Stomach (tissue), 9 donors: ENCODE measurements around the gene TMEM185A. TPM values are rescaled to one million over a fixed set of nuclear protein-coding genes. Genes with fewer than 3 reads are reported as not detected.
"Not testable (repeated sequence)": the region's sequence is repeated elsewhere in the genome, so short reads cannot be mapped to it uniquely, and the experiment has no call there.

Source experiments
- DNase-seq, 2 donors: peaks; one replicate each; pipeline versions ENCODE4 v3.0.0 to v3.0.0-alpha.2; 2013 to 2019
- H3K27ac ChIP-seq, 5 donors: fragments of 200-600 bp in 4 of 5; sonication (generic) in 4 of 5; one replicate each; pipeline ENCODE4 v1.5.1; 2013 to 2019; ENCODE audit warnings: mild to moderate bottlenecking in 1 of 5, moderate library complexity in 1 of 5
- H3K27me3 ChIP-seq, 3 donors: fragments of 200-600 bp; sonication (generic); one replicate each; pipeline ENCODE4 v1.5.1; 2017 to 2019; ENCODE audit warnings: mixed run types in 1 of 3
- H3K36me3 ChIP-seq, 4 donors: fragments of 200-600 bp; sonication (generic); 1 replicate in 3 of 4; 2 replicates in 1 of 4; pipeline ENCODE4 v1.5.1; 2016 to 2019
- H3K4me1 ChIP-seq, 4 donors: fragments of 200-600 bp; sonication (generic); one replicate each; pipeline ENCODE4 v1.5.1; 2016 to 2019
- H3K4me3 ChIP-seq, 4 donors: fragments of 200-600 bp; sonication (generic) in 3 of 4; one replicate each; pipeline ENCODE4 v1.5.1; 2016 to 2019; ENCODE audit warnings: mild to moderate bottlenecking in 1 of 4
- H3K9me3 ChIP-seq, 4 donors: fragments of 200-600 bp; sonication (generic); one replicate each; pipeline ENCODE4 v1.5.1; 2016 to 2019
- WGBS, 5 donors: extraction: QIAGEN DNeasy Blood & Tissue Kit in 3 of 5; methylation state at CpG; one replicate each; pipeline versions ENCODE4 v1.1.5 to v1.1.7; 2013 to 2018; 5-methylcytosine and 5-hydroxymethylcytosine counted together
- intact Hi-C: fragments of 100-400 bp; cut with DNase I; formaldehyde crosslinking; loops from one replicate; pipeline ENCODE4 v1.15.1; 2023; ENCODE audit warnings: low total_unique reads
- polyA plus RNA-seq, 3 donors: library from polyadenylated mRNA; stranded (reverse); fragments of 200-250 nt; gene quantifications; one replicate each; pipeline ENCODE4 v1.2.3, GENCODE V29; 2013
- total RNA-seq, 5 donors: library from RNA; depleted of rRNA; stranded (reverse); fragments of >200 nt; gene quantifications; one replicate each; pipeline versions ENCODE4 v1.1.0 to v1.2.3, GENCODE V29; 2014 to 2016
- donor health status: healthy with polysubstance abuse.
- donor health status: Bipolar disorder and iron deficiency.
- donor health status: healthy.

Gene TMEM185A
- total and polyA plus RNA-seq, 8 donors: 3.5 to 22.0 (median 14.8) TPM

DNA sequence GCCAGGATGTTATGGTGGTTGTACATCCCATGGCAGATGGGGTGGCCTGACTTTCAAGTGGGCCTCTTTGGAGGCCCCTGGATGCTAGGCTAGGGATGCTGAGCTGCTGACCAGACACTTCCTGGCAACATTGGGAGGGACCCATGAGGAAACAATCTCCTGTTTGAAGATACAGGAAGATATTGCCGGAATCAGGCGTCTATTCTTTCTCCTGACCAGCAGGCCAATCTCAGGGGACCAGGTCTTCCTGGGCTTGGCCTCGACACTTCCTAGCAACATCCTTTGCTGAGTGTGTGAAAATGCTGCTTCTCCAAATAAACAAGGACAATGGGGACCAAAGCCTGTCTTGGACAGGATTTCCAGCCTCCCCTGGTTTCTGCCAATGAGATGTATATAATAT lies 83.8 kb downstream of the TMEM185A start:
- WGBS, 5 donors: 33 to 88% (median 67%) methylated on average over 1 of the region's 3 CpGs; no CpG with 5 or more reads in 2 of the 5 donors
- intact Hi-C loops, H3K4me1 ChIP-seq, H3K27me3 ChIP-seq, DNase-seq, H3K4me3 ChIP-seq, H3K36me3 ChIP-seq, H3K9me3 ChIP-seq, H3K27ac ChIP-seq: not testable (repeated sequence)

DNA sequence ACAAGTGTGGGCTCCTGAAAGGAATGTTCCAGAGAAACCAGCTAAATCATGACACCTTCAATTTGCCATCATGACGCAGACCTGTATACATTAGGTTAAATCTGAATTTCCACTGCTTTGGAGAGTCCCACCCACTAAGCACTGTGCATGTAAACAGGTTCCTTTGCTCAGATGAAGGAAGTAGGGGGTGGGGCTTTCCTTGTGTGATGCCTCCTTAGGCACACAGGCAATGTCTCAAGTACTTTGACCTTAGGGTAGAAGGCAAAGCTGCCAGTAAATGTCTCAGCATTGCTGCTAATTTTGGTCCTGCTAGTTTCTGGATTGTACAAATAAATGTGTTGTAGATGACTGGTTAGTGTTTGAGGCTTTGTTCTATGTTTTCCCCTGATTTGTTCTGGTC lies 84.6 kb downstream of the TMEM185A start:
- intact Hi-C loops: not testable (repeated sequence)
- 80 to 100% (median 95%) methylated on average over 1 of the region's 1 CpG for WGBS, 5 donors

More for the DNA sequence above, 84.6 kb downstream of the TMEM185A start:
- H3K4me3 ChIP-seq, H3K4me1 ChIP-seq, H3K27ac ChIP-seq, H3K27me3 ChIP-seq, DNase-seq, H3K9me3 ChIP-seq, H3K36me3 ChIP-seq: not testable (repeated sequence)

Other genes with a start within 250 kb of the TMEM185A start
- 100 to 1,000 TPM in 1 of 5 donors, 10 to 100 TPM in 3, 1 to 10 TPM in 1; 8.7 to 138 (median 66.4) TPM for gene IDS, start 126.5 kb downstream of the TMEM185A start, total RNA-seq
- 10 to 100 TPM; 18.0 to 50.4 (median 32.9) TPM for gene IDS, start 126.5 kb downstream of the TMEM185A start, polyA plus RNA-seq
- gene EOLA1, start 90.8 kb downstream of the TMEM185A start, total RNA-seq: 10 to 100 TPM in 3 of 5 donors, 1 to 10 TPM in 2; 1.2 to 23.5 (median 13.4) TPM
- 10 to 100 TPM; 17.9 to 27.0 (median 21.5) TPM for gene EOLA1, start 90.8 kb downstream of the TMEM185A start, polyA plus RNA-seq
- under 1 TPM in 1 of 5 donors, not detected in 4; 0.72 TPM for gene HSFX3, start 81.9 kb downstream of the TMEM185A start, total RNA-seq
- gene HSFX3, start 81.9 kb downstream of the TMEM185A start, polyA plus RNA-seq: not detected
- not detected for gene MAGEA9B, start 44.3 kb downstream of the TMEM185A start, total RNA-seq
- gene MAGEA9B, start 44.3 kb downstream of the TMEM185A start, polyA plus RNA-seq: not detected
- 1 to 10 TPM in 2 of 5 donors, under 1 TPM in 1, not detected in 2; 0.55 to 2.9 (median 1.7) TPM for gene HSFX2, start 36.5 kb downstream of the TMEM185A start, total RNA-seq
- 1 to 10 TPM in 1 of 3 donors, under 1 TPM in 1, not detected in 1; 0.31 to 2.0 TPM for gene HSFX2, start 36.5 kb downstream of the TMEM185A start, polyA plus RNA-seq
- not detected for gene MAGEA11, start 80.3 kb upstream of the TMEM185A start, total RNA-seq
- not detected for gene MAGEA11, start 80.3 kb upstream of the TMEM185A start, polyA plus RNA-seq
- 1 to 10 TPM in 1 of 5 donors, under 1 TPM in 1, not detected in 3; 0.37 to 1.3 TPM for gene HSFX1, start 142.3 kb upstream of the TMEM185A start, total RNA-seq
- gene HSFX1, start 142.3 kb upstream of the TMEM185A start, polyA plus RNA-seq: not detected
- not detected for gene MAGEA9, start 150.1 kb upstream of the TMEM185A start, total RNA-seq
- not detected for gene MAGEA9, start 150.1 kb upstream of the TMEM185A start, polyA plus RNA-seq
- gene MAGEA8, start 249.4 kb upstream of the TMEM185A start, total RNA-seq: not detected
- gene MAGEA8, start 249.4 kb upstream of the TMEM185A start, polyA plus RNA-seq: not detected